GM19328 (cell line): ENCODE data around the gene HAPLN3.

ENCODE experiments used
- ATAC-seq: cut with Tn5 transposase; IDR thresholded peaks from one replicate; pipeline ENCODE4 v1.9.1; 2021; ENCODE audit warnings: mild to moderate bottlenecking, moderate library complexity; ENCODE audit not compliant: unreplicated experiment

HAPLN3 gene

GRCh38 chr15:88912500-88912921, 17.2 kb upstream of the HAPLN3 start:
- no peak for ATAC-seq

- no peak for ATAC-seq
Measured at GRCh38 chr15:88911766-88912118, 16.4 kb upstream of the HAPLN3 start.

GRCh38 chr15:88909956-88910831, 14.8 kb upstream of the HAPLN3 start:
- ATAC-seq = no peak

- no peak for ATAC-seq
Measured at GRCh38 chr15:88908697-88909621, 13.6 kb upstream of the HAPLN3 start.

DNA sequence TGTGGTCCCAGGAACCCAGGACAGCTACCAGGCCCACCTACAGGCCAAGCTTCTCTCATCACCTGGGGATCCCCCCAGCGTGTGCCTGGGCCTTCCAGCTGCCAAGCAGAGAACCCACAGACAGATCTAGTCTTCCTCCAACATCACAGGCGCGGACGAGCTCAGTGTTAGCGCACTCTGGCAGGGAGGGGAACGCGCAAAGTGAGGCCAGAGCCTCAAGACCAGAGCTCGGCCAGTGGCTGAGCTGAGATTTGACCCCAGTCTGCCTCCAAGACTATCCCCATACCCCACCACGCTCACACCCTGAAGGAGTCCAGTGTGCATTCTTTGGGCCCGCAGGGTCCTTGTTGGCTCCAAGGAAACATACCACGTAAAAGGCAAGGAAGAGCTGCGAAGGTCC, 12.8 kb upstream of the HAPLN3 start:
- no peak for ATAC-seq

GRCh38 chr15:88907111-88907510, 11.8 kb upstream of the HAPLN3 start:
- no peak for ATAC-seq

GRCh38 chr15:88906551-88906950, 11.2 kb upstream of the HAPLN3 start:
- no peak for ATAC-seq

DNA sequence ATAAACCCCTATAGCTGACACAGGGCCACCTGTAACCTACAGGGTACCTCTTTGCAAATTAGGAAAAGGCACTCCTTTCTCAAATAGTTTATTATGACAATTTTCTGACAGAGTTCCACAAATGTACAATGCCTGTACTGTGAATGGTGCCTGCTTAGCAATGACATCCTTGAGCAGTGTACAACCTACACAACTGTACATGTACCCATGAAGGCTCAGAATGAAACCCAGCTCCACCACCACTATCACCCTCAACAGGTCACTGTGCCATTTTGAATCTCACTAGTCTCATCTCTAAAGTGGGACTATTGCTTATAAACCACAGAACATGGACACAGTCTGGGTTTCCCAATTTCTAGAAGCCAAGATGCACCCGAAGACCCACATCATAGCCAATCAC, 10.8 kb upstream of the HAPLN3 start:
- no peak for ATAC-seq

DNA sequence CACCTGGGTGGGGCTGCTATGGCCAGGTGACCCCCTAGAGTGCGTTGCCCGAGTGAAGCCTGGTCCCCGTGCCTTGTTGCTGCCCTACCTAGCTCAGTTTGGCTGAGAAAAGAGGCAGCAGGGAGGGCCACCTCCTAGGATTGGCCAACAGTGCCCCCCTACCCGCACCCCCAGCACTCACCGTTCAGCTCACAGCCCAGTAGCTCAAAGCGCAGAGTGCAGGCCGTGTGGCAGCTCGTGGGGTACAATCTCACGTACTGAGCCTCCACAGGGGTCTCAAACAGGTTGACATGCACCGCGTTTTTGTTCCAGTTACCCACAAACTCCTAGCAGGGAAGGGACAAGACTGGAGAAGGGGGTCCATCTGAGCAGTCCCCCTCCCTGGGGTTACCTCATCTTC, 10.2 kb upstream of the HAPLN3 start:
- no peak for ATAC-seq

DNA sequence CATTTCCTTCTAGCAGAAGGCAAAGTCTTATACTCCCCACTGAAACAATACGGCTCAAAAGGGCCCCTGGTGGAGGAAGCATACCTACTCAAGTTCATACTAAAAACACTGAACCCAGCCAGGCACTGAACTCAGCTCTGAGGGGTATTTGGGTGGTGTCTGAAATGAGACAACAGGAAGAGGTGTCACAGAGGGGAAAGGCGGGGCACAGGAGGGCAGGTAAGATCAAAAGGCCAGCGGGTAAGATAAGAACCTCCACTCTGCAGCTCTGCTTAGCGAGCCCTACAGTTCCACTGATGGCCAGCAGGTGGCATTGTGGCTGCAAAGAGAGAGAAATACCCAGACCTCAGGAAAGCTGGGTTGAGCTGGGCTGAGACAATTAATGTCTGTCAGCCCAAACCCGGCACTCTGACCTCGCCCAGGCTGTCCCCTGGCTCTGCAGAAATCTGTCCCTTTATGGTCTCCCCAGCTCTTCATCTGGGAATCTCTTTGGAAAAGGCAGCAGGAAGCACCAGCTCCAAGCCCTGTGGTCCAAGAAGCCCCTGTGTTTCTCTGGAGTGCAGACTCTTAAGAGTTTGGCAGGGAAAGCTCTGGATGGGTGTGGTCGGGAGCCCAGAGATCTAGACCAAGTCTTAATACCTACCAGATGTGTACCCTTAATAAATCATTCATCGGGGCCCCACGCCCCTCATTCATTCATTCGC, 9.4 kb upstream of the HAPLN3 start:
- ATAC-seq = no peak

DNA sequence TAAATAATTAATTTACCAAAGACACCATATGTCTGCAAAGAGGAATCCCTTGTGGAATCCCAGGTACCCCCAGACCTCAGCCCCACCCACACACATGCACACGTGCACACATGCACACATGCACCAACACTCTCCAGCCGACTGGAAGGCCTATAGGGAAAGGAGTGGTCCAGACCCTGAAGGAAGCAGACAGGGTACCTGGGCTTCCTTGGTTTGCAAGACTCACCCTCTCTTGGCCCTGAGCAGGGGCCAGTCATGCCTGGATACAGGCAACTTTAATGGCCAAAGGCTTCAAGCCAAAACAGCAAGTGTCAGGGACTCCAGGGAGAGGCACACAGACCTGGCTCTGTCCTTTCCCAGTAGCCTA, 8.9 kb upstream of the HAPLN3 start:
- no peak for ATAC-seq

DNA sequence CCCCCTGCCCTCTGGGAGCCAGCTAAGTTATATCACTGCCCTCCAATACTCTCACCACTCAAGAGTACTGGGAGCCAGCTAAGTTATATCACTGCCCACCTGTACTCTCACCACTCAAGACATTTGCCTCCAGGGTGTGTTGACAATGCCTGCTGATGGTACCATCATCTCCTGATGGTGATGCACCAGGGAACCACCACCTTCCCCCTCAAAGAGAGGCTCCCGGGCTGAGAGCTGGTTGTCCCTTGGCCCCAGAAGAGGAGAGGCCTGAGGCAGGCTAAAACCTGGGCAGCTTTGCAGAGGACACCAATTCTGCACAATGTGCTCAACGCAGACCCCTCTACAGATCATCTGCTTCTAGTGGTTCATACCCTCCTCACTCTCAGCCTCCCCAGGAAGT, 7.5 kb upstream of the HAPLN3 start:
- no peak for ATAC-seq

- ATAC-seq = no peak
Measured at GRCh38 chr15:88902221-88902835, 7.0 kb upstream of the HAPLN3 start.

- no peak for ATAC-seq
Measured at GRCh38 chr15:88901508-88902220, 6.3 kb upstream of the HAPLN3 start.

GRCh38 chr15:88900982-88901418, 5.7 kb upstream of the HAPLN3 start:
- no peak for ATAC-seq

GRCh38 chr15:88900309-88900981, 5.1 kb upstream of the HAPLN3 start:
- ATAC-seq = no peak

GRCh38 chr15:88899251-88899650, 3.9 kb upstream of the HAPLN3 start:
- ATAC-seq = no peak

- no peak for ATAC-seq
Measured at GRCh38 chr15:88898736-88899135, 3.4 kb upstream of the HAPLN3 start.

DNA sequence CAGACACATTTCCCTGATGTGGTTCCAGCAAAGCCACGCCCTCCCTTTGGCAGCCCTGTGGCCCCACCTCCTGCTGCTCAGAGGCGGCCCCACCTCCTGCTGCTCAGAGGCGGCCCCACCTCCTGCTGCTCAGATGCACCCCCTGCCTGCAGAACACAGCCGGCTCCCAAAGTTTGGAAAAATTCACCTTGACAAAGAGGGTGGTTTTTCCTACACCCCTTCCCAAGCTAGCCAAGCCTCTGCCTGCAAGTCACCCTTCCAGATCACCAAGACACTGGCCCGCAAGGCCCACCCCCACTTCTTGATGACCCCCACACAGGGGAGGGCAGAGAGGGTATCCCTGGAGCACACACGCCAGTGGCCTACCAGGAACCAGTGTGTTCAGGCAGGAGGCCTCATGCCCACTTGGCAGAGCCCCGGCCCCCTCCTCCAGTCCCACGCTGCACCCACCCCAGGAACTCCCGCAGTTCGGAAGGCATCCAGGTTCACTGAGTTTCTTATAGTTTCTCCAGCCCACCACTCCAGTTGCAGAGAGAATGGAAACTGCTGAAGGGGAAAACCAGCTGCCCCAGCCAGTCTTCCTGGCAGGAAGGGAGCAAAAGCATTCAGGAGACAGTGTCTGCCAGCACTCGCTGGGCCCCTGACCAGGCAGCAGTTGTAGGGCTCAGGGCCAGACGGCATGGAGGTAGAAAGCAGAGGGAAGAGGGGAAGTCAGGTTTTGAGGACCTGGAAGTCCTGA, 2.3 kb upstream of the HAPLN3 start:
- ATAC-seq = peak; percentile 63
